HTERT RPE-1 (cell line): Measurements from ENCODE around the gene KIR2DL4.
"Not testable (repeated sequence)": the region's sequence is repeated elsewhere in the genome, so short reads cannot be mapped to it uniquely, and the experiment has no call there.

Experiments used
- in situ Hi-C: fragments of 300-500 bp; cut with MboI; formaldehyde crosslinking; loops from 4 replicates; pipeline ENCODE4 v1.14.3; 2020; ENCODE audit warnings: low sequenced_read_pairs

The KIR2DL4 gene

DNA sequence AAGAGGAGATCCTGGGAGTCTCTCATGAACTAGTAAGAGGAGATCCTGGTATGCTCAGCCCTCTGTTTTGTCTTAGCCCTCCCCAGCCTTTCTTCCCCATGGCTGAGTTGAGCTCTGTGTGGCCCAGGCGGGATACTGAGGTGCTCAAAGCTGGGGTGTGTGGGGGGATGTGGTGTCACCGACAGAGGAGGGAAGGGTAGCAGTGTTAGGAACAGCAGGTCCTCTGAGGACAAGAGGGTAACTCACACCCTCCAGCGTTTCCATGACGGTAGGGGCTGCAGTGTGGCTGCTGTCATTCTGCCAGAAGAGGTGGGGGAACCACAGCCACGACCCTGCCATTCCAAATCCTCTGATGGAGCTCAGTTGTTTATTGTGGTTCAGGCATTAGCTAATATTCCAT is 691 bp downstream of the KIR2DL4 start:
- in situ Hi-C loops = no loop called here

DNA sequence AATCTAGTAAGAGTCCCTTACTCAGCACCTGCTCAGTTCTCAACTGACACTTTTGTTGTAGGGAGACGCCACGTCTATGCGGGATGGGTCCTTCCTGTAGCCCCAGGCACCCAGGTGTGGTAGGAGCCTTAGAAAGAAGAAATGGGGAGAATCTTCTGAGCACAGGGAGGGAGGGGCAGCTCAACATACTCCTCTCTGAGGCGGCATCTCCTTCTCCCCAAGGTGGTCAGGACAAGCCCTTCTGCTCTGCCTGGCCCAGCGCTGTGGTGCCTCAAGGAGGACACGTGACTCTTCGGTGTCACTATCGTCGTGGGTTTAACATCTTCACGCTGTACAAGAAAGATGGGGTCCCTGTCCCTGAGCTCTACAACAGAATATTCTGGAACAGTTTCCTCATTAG is 1.2 kb downstream of the KIR2DL4 start:
- in situ Hi-C loops = no loop called here

DNA sequence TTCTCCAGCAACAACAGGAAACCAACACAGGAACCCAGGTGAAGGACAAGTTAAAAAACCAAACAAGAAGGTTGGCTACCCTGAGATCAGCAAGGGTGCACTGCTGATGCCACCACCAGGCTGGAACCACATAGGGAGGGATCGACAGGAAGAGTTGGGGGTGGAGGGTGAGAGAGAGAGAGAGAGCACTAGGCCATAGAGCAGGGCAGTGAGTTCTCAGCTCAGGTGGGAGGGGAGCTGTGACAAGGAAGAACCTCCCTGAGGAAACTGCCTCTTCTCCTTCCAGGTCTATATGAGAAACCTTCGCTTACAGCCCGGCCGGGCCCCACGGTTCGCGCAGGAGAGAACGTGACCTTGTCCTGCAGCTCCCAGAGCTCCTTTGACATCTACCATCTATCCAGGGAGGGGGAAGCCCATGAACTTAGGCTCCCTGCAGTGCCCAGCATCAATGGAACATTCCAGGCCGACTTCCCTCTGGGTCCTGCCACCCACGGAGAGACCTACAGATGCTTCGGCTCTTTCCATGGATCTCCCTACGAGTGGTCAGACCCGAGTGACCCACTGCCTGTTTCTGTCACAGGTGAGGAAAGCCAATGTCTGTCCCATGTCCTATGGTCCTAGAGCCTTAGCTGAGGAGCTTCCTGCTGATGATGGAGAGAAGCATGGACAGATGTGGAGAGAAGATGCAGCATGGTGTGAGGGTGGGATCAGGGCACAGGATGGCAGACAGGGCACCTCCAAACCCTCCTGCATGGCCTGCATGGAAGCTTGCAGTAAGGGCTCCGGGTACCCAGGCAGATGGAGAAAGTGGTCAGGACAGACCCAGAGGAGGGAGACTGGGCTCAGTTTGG is 2.5 kb downstream of the KIR2DL4 start:
- in situ Hi-C loops = no loop called here

DNA sequence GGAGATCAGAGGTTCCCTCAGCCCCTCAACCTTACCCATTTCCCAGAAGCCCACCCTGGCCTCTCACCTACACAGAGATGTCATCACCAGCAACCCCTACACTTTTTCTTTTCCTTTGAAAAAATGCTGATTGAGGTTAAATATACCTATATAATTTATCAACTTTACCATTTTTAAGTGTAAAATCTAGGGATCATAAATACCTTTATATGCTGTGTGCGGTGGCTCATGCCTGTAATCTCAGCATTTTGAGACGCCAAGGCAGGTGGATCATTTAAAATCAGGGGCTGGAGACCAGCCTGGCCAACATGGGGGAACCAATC is 3.1 kb downstream of the KIR2DL4 start:
- in situ Hi-C loops = no loop called here

DNA sequence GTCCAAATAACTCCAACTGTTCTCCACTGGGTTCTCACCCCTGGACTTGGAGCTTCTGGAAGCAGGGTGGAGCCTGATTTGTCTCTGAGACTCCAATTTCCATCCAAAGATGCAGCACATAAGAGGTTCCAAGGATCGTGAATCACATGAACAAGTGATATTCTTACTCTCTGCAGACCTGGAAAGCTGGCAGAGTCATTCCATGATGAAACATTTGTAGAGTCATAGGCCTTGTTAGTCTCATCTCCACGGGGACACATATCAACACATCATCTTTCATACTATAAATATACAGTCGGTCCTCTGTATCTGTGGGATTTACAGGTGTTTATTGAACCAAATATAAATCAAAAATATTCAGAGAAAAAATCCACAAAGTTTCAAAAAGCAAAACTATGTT is 11.2 kb downstream of the KIR2DL4 start:
- in situ Hi-C loops = not testable (repeated sequence)

DNA sequence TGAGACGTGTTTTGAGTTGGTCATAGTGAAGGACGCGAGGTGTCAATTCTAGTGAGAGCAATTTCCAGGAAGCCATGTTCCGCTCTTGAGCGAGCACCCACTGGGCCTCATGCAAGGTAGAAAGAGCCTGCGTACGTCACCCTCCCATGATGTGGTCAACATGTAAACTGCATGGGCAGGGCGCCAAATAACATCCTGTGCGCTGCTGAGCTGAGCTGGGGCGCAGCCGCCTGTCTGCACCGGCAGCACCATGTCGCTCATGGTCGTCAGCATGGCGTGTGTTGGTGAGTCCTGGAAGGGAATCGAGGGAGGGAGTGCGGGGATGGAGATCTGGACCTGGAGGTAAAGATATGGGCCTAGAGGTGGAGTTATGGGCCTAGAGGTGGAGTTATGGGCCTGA is 12.8 kb downstream of the KIR2DL4 start, which contains the start of gene KIR3DL1:
Gene KIR3DL1 (plus strand): TSS at position 218 of the 400 bp plus-strand sequence.
- in situ Hi-C loops = not testable (repeated sequence)

DNA sequence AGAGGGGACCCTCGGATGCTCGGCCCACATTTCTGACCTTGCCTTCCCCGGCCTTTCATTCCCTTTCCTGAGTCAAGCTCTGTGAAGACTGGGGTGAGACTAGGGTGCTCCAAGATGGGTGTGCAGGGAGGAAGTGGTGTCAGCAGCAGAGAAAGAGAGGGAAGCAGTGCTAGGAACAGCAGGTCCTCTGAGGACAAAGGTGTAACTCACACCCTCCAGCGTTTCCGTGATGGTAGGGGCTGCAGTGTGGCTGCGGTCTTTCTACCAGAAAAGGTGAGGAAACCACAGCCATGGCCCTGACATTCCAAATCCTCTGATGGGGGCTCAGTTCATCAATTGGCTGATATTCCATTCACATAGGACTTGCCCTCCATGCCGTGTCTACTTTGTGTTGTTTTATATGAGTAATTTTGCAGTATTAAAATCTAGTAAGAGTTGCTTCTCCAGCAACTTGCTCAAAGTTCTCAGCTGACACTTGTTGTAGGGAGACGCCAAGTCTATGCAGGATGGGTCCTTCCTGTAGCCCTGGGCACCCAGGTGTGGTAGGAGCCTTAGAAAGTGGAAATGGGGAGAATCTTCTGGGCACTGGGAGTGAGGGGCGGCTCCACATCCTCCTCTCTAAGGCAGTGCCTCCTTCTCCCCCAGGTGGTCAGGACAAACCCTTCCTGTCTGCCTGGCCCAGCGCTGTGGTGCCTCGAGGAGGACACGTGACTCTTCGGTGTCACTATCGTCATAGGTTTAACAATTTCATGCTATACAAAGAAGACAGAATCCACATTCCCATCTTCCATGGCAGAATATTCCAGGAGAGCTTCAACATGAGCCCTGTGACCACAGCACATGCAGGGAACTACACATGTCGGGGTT is 14.5 kb downstream of the KIR2DL4 start:
- in situ Hi-C loops = no loop called here

DNA sequence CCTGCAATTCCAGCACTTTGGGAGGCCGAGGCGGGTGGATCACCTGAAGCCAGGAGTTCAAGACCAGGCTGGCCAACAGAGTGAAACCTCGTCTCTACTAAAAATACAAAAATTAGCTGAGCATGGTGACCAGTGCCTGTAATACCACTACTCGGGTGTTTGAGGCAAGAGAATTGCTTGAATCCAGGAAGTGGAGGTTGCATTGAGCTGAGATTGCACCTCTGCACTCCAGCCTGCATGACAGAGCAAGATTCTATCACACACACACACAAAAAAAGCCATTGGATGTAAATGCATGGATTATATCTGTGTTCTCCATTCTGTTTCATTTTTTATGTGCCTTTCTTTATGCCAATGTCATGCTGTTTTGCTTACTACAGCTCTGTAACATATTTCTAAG is 21.0 kb downstream of the KIR2DL4 start:
- in situ Hi-C loops = not testable (repeated sequence)

DNA sequence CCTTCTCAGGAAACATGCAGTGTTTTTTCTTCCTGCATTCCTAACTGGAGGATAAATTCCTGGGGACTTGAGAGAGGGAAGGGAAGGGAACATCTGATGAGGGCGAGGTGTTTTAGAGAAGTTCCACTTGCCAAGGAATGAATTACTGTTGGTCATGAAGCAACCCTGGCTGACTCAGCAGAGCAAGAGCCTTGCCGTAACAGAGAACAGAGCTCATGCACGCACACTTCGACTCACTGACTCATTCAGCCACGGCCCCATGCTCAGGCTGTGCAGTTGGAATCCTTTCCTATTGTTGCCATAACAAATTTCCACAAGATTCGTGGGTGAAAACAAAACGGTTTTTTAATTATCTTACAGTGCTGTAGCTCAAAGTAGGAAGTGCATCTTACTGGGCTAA is 21.9 kb downstream of the KIR2DL4 start:
- in situ Hi-C loops = not testable (repeated sequence)

DNA sequence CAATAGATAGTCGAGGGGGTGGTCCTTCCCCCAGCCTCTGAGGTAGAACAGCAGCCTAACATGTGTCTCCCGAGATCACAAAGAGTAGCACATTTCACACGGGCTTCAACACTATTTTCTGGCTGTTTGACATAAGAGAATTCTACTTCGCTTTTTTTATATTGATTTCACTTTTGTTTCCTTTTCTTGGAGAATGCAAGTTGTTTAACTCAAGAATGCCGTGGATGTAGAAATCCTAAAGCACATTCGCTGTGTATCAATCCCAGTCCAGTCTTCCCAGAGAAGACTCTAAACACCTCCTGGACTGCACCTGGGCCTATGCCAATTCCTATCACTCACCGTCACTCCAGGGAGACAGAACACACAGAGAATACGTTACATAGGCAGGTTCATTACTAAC is 24.7 kb downstream of the KIR2DL4 start:
- in situ Hi-C loops = not testable (repeated sequence)

DNA sequence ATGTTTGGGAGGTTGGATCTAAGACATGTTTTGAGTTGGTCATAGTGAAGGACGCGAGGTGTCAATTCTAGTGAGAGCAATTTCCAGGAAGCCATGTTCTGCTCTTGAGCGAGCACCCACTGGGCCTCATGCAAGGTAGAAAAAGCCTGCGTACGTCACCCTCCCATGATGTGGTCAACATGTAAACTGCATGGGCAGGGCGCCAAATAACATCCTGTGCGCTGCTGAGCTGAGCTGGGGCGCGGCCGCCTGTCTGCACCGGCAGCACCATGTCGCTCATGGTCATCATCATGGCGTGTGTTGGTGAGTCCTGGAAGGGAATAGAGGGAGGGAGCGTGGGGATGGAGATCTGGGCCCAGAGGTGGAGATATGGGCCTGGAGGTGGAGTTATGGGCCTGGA is 29.1 kb downstream of the KIR2DL4 start, which contains the start of gene KIR2DS4:
Gene KIR2DS4 (plus strand): TSS at position 181 of the 400 bp plus-strand sequence.
- in situ Hi-C loops = not testable (repeated sequence)

DNA sequence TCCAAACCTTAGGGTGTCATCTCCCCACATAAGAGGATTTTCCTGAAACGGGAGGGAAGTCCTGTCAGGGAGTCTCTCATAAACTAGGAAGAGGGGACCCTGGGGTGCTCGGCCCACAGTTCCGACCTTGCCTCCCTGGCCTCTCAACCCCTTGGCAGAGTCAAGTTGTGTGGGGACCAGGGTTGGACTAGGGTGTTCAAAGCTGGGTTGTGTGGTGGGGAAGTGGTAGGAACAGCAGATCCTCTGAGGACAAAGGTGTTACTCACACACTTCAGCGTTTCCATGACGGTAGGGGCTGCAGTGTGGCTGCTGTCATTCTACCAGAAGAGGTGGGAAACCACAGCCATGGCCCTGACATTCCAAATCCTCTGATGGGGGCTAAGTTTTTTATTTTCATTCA is 31.7 kb downstream of the KIR2DL4 start:
- in situ Hi-C loops = not testable (repeated sequence)

DNA sequence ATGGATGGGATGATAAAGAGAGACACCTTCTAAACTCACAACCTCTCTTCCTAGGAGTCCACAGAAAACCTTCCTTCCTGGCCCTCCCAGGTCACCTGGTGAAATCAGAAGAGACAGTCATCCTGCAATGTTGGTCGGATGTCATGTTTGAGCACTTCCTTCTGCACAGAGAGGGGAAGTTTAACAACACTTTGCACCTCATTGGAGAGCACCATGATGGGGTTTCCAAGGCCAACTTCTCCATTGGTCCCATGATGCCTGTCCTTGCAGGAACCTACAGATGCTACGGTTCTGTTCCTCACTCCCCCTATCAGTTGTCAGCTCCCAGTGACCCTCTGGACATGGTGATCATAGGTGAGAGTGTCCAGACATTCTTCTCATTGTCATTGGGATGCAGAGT is 34.1 kb downstream of the KIR2DL4 start:
- in situ Hi-C loops = not testable (repeated sequence)

DNA sequence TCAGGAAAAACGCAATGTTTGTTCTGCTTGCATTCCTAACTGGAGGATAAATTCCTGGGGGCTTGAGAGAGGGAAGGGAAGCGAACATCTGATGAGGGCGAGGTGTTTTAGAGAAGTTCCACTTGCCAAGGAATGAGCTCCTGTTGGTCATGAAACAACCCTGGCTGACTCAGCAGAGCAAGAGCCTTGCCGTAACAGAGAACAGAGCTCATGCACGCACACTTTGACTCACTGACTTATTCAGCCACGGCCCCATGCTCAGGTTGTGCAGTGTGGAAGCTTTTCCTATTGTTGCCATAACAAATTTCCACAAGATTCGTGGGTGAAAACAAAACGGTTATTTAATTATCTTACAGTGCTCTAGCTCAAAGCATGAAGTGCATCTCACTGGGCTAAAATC is 39.8 kb downstream of the KIR2DL4 start:
- in situ Hi-C loops = not testable (repeated sequence)

DNA sequence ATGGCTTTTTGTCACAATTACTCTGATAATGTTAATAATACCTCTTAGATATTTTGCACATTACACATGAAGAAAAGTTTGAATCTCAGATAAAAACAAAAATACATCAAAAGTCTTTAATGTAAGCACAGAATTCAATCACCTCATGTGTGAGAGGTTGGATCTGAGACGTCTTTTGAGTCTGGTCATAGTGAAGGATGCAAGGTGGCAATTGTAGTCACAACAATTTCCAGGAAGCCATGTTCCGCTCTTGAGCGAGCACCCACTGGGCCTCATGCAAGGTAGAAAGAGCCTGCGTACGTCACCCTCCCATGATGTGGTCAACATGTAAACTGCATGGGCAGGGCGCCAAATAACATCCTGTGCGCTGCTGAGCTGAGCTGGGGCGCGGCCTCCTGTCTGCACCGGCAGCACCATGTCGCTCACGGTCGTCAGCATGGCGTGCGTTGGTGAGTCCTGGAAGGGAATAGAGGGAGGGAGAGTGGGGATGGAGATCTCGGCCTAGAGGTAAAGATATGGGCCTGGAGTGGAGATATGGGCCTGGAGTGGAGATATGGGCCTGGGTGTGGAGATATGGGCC is 46.7 kb downstream of the KIR2DL4 start, which contains the start of gene KIR3DL2:
Gene KIR3DL2 (plus strand): TSS at position 383 of the 580 bp plus-strand sequence. CDS start 33 bp downstream, at position 416.
- in situ Hi-C loops = not testable (repeated sequence)

DNA sequence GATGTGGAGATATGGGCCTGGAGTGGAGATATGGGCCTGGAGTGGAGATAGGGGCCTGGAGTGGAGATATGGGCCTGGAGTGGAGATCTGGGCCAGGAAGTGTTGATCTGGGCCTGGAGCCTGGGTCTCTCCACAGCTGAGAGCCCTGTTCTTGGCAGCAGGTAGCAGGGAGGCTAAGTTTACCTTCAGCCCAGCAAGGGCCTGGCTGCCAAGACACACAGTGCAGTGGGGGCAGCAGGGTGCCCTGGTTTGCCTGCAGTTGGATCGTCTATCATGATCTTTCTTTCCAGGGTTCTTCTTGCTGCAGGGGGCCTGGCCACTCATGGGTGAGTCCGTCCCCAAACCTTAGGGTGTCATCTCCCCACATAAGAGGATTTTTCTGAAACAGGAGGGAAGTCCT is 47.5 kb downstream of the KIR2DL4 start:
- in situ Hi-C loops = no loop called here

DNA sequence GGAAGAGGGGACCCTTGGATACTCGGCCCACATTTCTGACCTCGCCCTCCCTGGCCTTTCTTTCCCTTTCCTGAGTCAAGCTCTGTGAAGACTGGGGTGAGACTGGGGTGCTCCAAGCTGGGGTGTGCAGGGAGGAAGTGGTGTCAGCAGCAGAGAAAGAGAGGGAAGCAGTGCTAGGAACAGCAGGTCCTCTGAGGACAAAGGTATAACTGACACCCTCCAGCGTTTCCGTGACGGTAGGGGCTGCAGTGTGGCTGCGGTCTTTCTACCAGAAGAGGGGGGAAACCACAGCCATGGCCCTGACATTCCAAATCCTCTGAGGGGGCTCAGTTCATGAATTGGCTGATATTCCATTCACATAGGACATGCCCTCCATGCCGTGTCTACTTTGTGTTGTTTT is 47.9 kb downstream of the KIR2DL4 start:
- in situ Hi-C loops = no loop called here

DNA sequence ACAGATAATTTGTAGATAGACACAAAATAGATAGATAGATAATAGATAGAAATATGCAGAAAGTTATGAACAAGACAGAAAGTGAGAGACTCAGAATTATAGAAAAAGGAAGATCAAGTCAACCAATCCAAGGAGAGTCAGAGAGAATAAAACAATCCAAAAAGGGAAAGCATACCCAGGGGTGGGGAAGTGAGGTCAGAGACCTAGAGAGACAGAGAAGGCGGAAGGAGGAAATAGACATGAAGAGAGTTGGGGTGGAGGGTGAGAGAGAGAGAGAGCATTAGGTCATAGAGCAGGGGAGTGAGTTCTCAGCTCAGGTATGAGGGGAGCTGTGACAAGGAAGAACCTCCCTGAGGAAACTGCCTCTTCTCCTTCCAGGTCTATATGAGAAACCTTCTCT is 51.8 kb downstream of the KIR2DL4 start:
- in situ Hi-C loops = not testable (repeated sequence)

DNA sequence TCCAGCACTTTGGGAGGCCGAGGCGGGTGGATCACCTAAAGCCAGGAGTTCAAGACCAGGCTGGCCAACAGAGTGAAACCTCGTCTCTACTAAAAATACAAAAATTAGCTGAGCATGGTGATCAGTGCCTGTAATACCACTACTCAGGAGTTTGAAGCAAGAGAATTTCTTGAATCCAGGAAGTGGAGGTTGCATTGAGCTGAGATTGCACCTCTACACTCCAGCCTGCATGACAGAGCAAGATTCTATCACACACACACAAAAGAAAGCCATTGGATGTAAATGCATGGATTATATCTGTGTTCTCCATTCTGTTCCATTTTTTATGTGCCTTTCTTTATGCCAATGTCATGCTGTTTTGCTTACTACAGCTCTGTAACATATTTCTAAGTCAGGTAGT is 55.1 kb downstream of the KIR2DL4 start:
- in situ Hi-C loops = not testable (repeated sequence)

DNA sequence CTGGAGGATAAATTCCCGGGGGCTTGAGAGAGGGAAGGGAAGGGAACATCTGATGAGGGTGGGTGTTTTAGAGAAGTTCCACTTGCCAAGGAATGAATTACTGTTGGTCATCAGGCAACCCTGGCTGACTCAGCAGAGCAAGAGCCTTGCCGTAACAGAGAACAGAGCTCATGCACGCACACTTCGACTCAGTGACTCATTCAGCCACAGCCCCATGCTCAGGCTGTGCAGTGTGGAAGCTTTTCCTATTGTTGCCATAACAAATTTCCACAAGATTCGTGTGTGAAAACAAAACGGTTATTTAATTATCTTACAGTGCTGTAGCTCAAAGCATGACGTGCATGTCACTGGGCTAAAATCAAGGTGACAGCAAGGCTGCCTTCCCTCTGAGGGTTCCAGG is 56.0 kb downstream of the KIR2DL4 start:
- in situ Hi-C loops = not testable (repeated sequence)

DNA sequence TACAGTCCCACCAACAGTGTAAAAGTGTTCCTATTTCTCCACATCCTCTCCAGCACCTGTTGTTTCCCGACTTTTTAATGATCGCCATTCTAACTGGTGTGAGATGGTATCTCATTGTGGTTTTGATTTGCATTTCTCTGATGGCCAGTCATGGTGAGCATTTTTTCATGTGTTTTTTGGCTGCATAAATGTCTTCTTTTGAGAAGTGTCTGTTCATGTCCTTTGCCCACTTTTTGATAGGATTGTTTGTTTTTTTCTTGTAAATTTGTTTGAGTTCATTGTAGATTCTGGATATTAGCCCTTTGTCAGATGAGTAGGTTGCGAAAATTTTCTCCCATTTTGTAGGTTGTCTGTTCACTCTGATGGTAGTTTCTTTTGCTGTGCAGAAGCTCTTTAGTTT is 60.0 kb downstream of the KIR2DL4 start:
- in situ Hi-C loops = not testable (repeated sequence)
